KOPT-K1 (cell line): Measurements from ENCODE around the gene ATXN7L1.
"Not testable (repeated sequence)": the region's sequence is repeated elsewhere in the genome, so short reads cannot be mapped to it uniquely, and the experiment has no call there.

Source experiments
- H3K27ac ChIP-seq: fragments of 200-600 bp; sonication (generic); 2 replicates; pipeline ENCODE4 v1.5.1; 2016; ENCODE audit warnings: antibody characterized with exemption, mild to moderate bottlenecking, low read depth, low read length; ENCODE audit not compliant: poor library complexity, severe bottlenecking
- H3K36me3 ChIP-seq: fragments of 200-600 bp; sonication (generic); 2 replicates; pipeline ENCODE4 v1.5.1; 2017; ENCODE audit warnings: antibody characterized with exemption, mild to moderate bottlenecking, low read length, moderate library complexity; ENCODE audit not compliant: insufficient read depth
- H3K9me3 ChIP-seq: fragments of 200-600 bp; sonication (generic); 2 replicates; pipeline ENCODE4 v1.5.1; 2017; ENCODE audit warnings: antibody characterized with exemption, low read length, mild to moderate bottlenecking; ENCODE audit not compliant: insufficient read depth, poor library complexity, severe bottlenecking

The ATXN7L1 gene

GRCh38 chr7:105617280-105618015 lies 259.0 kb downstream of the ATXN7L1 start:
- H3K36me3 ChIP-seq = peaks cover 64% of the 10 kb centered on the region
- H3K27ac ChIP-seq = no peak overlapping the region
- H3K9me3 ChIP-seq = no peaks in the 10 kb centered on the region

- H3K9me3 ChIP-seq = no peaks in the 10 kb centered on the region
- no peak overlapping the region for H3K27ac ChIP-seq
- H3K36me3 ChIP-seq = peaks cover 41% of the 10 kb centered on the region
These were observed 262.0 kb downstream of the ATXN7L1 start for GRCh38 chr7:105614341-105614840.

- Histone ChIP-seq H3K9me3 (no peaks in the 10 kb centered on the region), H3K27ac (no peak overlapping the region), H3K36me3 (peaks cover 40% of the 10 kb centered on the region)
These were observed 262.6 kb downstream of the ATXN7L1 start for GRCh38 chr7:105613611-105614330.

GRCh38 chr7:105612806-105613205 lies 263.6 kb downstream of the ATXN7L1 start:
- H3K36me3 ChIP-seq = peaks cover 30% of the 10 kb centered on the region; the same call in 1 of the 2 replicates
- no peaks in the 10 kb centered on the region for H3K9me3 ChIP-seq
- H3K27ac ChIP-seq = no peak overlapping the region

- Histone ChIP-seq H3K36me3 (peaks cover 26% of the 10 kb centered on the region; the same call in 1 of the 2 replicates), H3K27ac (no peak overlapping the region), H3K9me3 (no peaks in the 10 kb centered on the region)
These were observed 264.3 kb downstream of the ATXN7L1 start for GRCh38 chr7:105611856-105612775.

GRCh38 chr7:105610165-105610930 lies 266.1 kb downstream of the ATXN7L1 start:
- H3K9me3 ChIP-seq = no peaks in the 10 kb centered on the region
- H3K36me3 ChIP-seq = peaks cover 23% of the 10 kb centered on the region; the same call in 1 of the 2 replicates
- H3K27ac ChIP-seq = no peak overlapping the region

GRCh38 chr7:105602325-105603305 lies 273.8 kb downstream of the ATXN7L1 start:
- Histone ChIP-seq H3K9me3 (no peaks in the 10 kb centered on the region), H3K36me3 (no peaks in the 10 kb centered on the region), H3K27ac (no peak overlapping the region)

- Histone ChIP-seq H3K9me3 (no peaks in the 10 kb centered on the region), H3K36me3 (no peaks in the 10 kb centered on the region), H3K27ac (no peak overlapping the region)
These were observed 275.5 kb downstream of the ATXN7L1 start for GRCh38 chr7:105600720-105601550.

GRCh38 chr7:105599551-105599950 lies 276.8 kb downstream of the ATXN7L1 start:
- Histone ChIP-seq H3K27ac (no peak overlapping the region), H3K36me3 (no peaks in the 10 kb centered on the region), H3K9me3 (no peaks in the 10 kb centered on the region)

- not testable (repeated sequence) for H3K27ac ChIP-seq, H3K9me3 ChIP-seq
These were observed 277.3 kb downstream of the ATXN7L1 start for GRCh38 chr7:105599080-105599479.

GRCh38 chr7:105596866-105597265 lies 279.5 kb downstream of the ATXN7L1 start:
- no peaks in the 10 kb centered on the region for H3K36me3 ChIP-seq
- no peak overlapping the region for H3K27ac ChIP-seq
- H3K9me3 ChIP-seq = no peaks in the 10 kb centered on the region

More at GRCh38 chr7:105599080-105599479, 277.3 kb downstream of the ATXN7L1 start:
- H3K36me3 ChIP-seq = not testable (repeated sequence)

GRCh38 chr7:105594034-105594433 lies 282.4 kb downstream of the ATXN7L1 start:
- Histone ChIP-seq H3K9me3 (no peaks in the 10 kb centered on the region), H3K36me3 (no peaks in the 10 kb centered on the region), H3K27ac (no peak overlapping the region)

GRCh38 chr7:105591522-105591921 lies 284.9 kb downstream of the ATXN7L1 start:
- Histone ChIP-seq H3K9me3 (no peaks in the 10 kb centered on the region), H3K27ac (no peak overlapping the region), H3K36me3 (no peaks in the 10 kb centered on the region)
